Measurements from ENCODE around the gene WDR35. TPM values are rescaled to one million over a fixed set of nuclear protein-coding genes. Genes with fewer than 3 reads are reported as not detected.
A peak's percentile ranks its signal among the peaks of the same experiment; 100 is the strongest.

The WDR35 gene
- total RNA-seq, 1 experiment from 2014 or later = 16.7 TPM

GRCh38 chr2:19901442-19902215 is 88.3 kb downstream of the WDR35 start, which contains the start of gene TTC32:
TTC32 (minus strand) TSS chr2:19901983; CDS start chr2:19901854, 129 bp downstream.
- H3K79me2 ChIP-seq (ENCODE audit: insufficient read depth, low read length) = peaks cover 5% of the 10 kb centered on the region; the same call in 1 of the 2 replicates

More at GRCh38 chr2:19901442-19902215, 88.3 kb downstream of the WDR35 start, which contains the start of gene TTC32:
- H2BK20ac ChIP-seq (ENCODE audit: low read depth, low read length, poor library complexity, severe bottlenecking) = no peak within 1 kb of the TSS
- H3K23ac ChIP-seq (ENCODE audit: insufficient read length, low read depth, low read length) = no peak within 1 kb of the TSS
- peak; percentile 92 for DNase-seq
- no peaks in the 10 kb centered on the region for H3K27me3 ChIP-seq (ENCODE audit: insufficient read depth, low read length)
- H3K4me1 ChIP-seq (ENCODE audit: insufficient read depth, low read length) = no peaks in the 10 kb centered on the region
- no peak within 1 kb of the TSS for H2BK120ac ChIP-seq (ENCODE audit: low read depth, low read length, poor library complexity, severe bottlenecking)
- H2BK12ac ChIP-seq (ENCODE audit: insufficient read length, low read depth, low read length) = no peak within 1 kb of the TSS
- Mint-ChIP-seq H3K4me3 (peak within 1 kb of the TSS; percentile 98 to 99), H3K27me3 (ENCODE audit: low read depth) (no peaks in the 10 kb centered on the region; the same call in 1 of the 2 replicates), H3K36me3 (ENCODE audit: insufficient read depth in 1 of 3, low read depth in 3 of 3) (no peaks in the 10 kb centered on the region), H3K27ac (peak within 1 kb of the TSS; percentile 98 to 100 (median 99)), H3K9me3 (no peaks in the 10 kb centered on the region), H3K4me1 (peaks cover 18 to 19% of the 10 kb centered on the region in 2 experiments)
- H3T11ph ChIP-seq (ENCODE audit: low read length) = no peak within 1 kb of the TSS
- H4K8ac ChIP-seq (replicated peaks; ENCODE audit: insufficient read length, low read depth, low read length) = no peak within 1 kb of the TSS
- no peak within 1 kb of the TSS for H2AK5ac ChIP-seq (ENCODE audit: insufficient read length, low read length)
- H3K23me2 ChIP-seq (ENCODE audit: insufficient read length, low read depth, low read length, poor library complexity, severe bottlenecking) = peaks cover 2% of the 10 kb centered on the region
- H3K4ac ChIP-seq (ENCODE audit: low read depth, low read length) = no peak within 1 kb of the TSS
- H3K4me2 ChIP-seq (ENCODE audit: insufficient read depth, insufficient read length, low read length) = peak within 1 kb of the TSS; percentile 61
- H3K27ac ChIP-seq (ENCODE audit: insufficient read length, low read depth, low read length) = peak within 1 kb of the TSS; percentile 47
- H3K14ac ChIP-seq (ENCODE audit: insufficient read depth, low read length) = peak within 1 kb of the TSS; percentile 95
- H3K9me3 ChIP-seq (ENCODE audit: control insufficient read depth, low read depth, low read length) = no peaks in the 10 kb centered on the region
- no peak for TF ChIP-seq CTCF (conservative IDR thresholded peaks at IDR 0.05)
- no peak within 1 kb of the TSS for H2BK15ac ChIP-seq (ENCODE audit: low read depth, low read length)
- H4K5ac ChIP-seq (ENCODE audit: insufficient read length, low read depth, low read length) = peak within 1 kb of the TSS; percentile 55
- peak within 1 kb of the TSS; percentile 97 for H3K9ac ChIP-seq (ENCODE audit: extremely low read depth, insufficient read length, low read length)
- peaks cover 6% of the 10 kb centered on the region for H3K79me1 ChIP-seq (ENCODE audit: insufficient read depth, low read depth, low read length, poor library complexity, severe bottlenecking)
- peak within 1 kb of the TSS; percentile 46 for H2BK5ac ChIP-seq (ENCODE audit: insufficient read length, low read length)
- H3K56ac ChIP-seq (ENCODE audit: insufficient read length, low read depth, low read length) = peak within 1 kb of the TSS; percentile 1
- H2AFZ ChIP-seq (ENCODE audit: low read length) = no peak within 1 kb of the TSS
- H4K20me1 ChIP-seq (ENCODE audit: control insufficient read depth, insufficient read depth, insufficient read length) = no peaks in the 10 kb centered on the region
- peak within 1 kb of the TSS; percentile 89 for H3K18ac ChIP-seq (ENCODE audit: insufficient read length, low read depth, low read length)
- no peak within 1 kb of the TSS for H4K91ac ChIP-seq (ENCODE audit: insufficient read length, low read depth, low read length)
- no CpG with 5 or more reads among the region's 65 CpGs for WGBS (ENCODE audit: extremely low coverage, insufficient read length, low lambda C conversion rate)

All from H9 (cell line).